ENCODE measurements around the gene LCE3B.
A peak's percentile ranks its signal among the peaks of the same experiment; 100 is the strongest.

LCE3B gene

GRCh38 chr1:152646656-152647055 is 33.0 kb downstream of the LCE3B start:
- DNase-seq (ENCODE audit: low read depth, low spot score) = no peak
- ChIA-PET CTCF (no interaction called here), POLR2A (no interaction called here)
- no peak overlapping the region for H3K4me3 ChIP-seq (ENCODE audit: low read depth, low read length)
- TF ChIP-seq CTCF (IDR thresholded peaks at IDR 0.05; ENCODE audit: insufficient read depth, low read length, missing control alignments) = no peak

GRCh38 chr1:152654110-152654509 is 40.5 kb downstream of the LCE3B start:
- no peak overlapping the region for H3K4me3 ChIP-seq (ENCODE audit: low read depth, low read length)
- no peak for DNase-seq (ENCODE audit: low read depth, low spot score)
- CTCF ChIA-PET = interaction anchor here (0.6 to 3.9 kb wide), 20 partner anchors 11 to 698 kb away, joined by 3 to 22 read pairs (median 4); no protein-coding TSS in a partner anchor
- POLR2A ChIA-PET = no interaction called here
- TF ChIP-seq CTCF (IDR thresholded peaks at IDR 0.05; ENCODE audit: insufficient read depth, low read length, missing control alignments) = peak; percentile 59

- TF ChIP-seq CTCF (IDR thresholded peaks at IDR 0.05; ENCODE audit: insufficient read depth, low read length, missing control alignments) = no peak
- H3K4me3 ChIP-seq (ENCODE audit: low read depth, low read length) = no peak overlapping the region
- no peak for DNase-seq (ENCODE audit: low read depth, low spot score)
- CTCF ChIA-PET = interaction anchor here (2.4 kb wide), 1 partner anchor 214 kb away, joined by 7 read pairs; no protein-coding TSS in a partner anchor
- POLR2A ChIA-PET = no interaction called here
These were observed 42.8 kb downstream of the LCE3B start for GRCh38 chr1:152656459-152656858.

GRCh38 chr1:152657677-152658076 is 44.1 kb downstream of the LCE3B start:
- POLR2A ChIA-PET = no interaction called here
- no peak for DNase-seq (ENCODE audit: low read depth, low spot score)
- no peak overlapping the region for H3K4me3 ChIP-seq (ENCODE audit: low read depth, low read length)
- CTCF ChIA-PET = no interaction called here
- no peak for TF ChIP-seq CTCF (IDR thresholded peaks at IDR 0.05; ENCODE audit: insufficient read depth, low read length, missing control alignments)

- H3K4me3 ChIP-seq (ENCODE audit: low read depth, low read length) = no peak overlapping the region
- POLR2A ChIA-PET = no interaction called here
- CTCF ChIA-PET = no interaction called here
- no peak for DNase-seq (ENCODE audit: low read depth, low spot score)
- TF ChIP-seq CTCF (IDR thresholded peaks at IDR 0.05; ENCODE audit: insufficient read depth, low read length, missing control alignments) = no peak
These were observed 45.0 kb downstream of the LCE3B start for GRCh38 chr1:152658649-152659048.

- no peak for TF ChIP-seq CTCF (IDR thresholded peaks at IDR 0.05; ENCODE audit: insufficient read depth, low read length, missing control alignments)
- ChIA-PET POLR2A (no interaction called here), CTCF (no interaction called here)
- no peak for DNase-seq (ENCODE audit: low read depth, low spot score)
- no peak within 1 kb of the TSS for H3K4me3 ChIP-seq (ENCODE audit: low read depth, low read length)
These were observed 49.5 kb downstream of the LCE3B start, which contains the start of gene LCE2D for GRCh38 chr1:152663098-152663497. TSS of gene LCE2D (plus strand) at chr1:152663380. CDS start at chr1:152664106, 726 bp downstream.
